Left forelimb (tissue), 1 donor: Measurements from ENCODE around the gene DNAH2.

ENCODE experiments used
- DNase-seq: peaks from one replicate; pipeline ENCODE4 v3.0.0-alpha.2; 2018; ENCODE audit warnings: low spot score

The DNAH2 gene

GRCh38 chr17:7721612-7722011 lies 4.1 kb downstream of the DNAH2 start:
- DNase-seq: no peak

GRCh38 chr17:7727886-7728285 lies 10.3 kb downstream of the DNAH2 start:
- DNase-seq: no peak

GRCh38 chr17:7729816-7730215 lies 12.3 kb downstream of the DNAH2 start:
- DNase-seq: no peak

GRCh38 chr17:7732981-7733539 lies 15.5 kb downstream of the DNAH2 start:
- DNase-seq: no peak

GRCh38 chr17:7737601-7738000 lies 20.1 kb downstream of the DNAH2 start:
- DNase-seq: no peak

GRCh38 chr17:7739746-7740145 lies 22.2 kb downstream of the DNAH2 start:
- DNase-seq: no peak

GRCh38 chr17:7740481-7741001 lies 23.0 kb downstream of the DNAH2 start:
- no peak for DNase-seq

- no peak for DNase-seq
These were observed 25.2 kb downstream of the DNAH2 start for GRCh38 chr17:7742729-7743128.

- no peak for DNase-seq
These were observed 26.9 kb downstream of the DNAH2 start for GRCh38 chr17:7744416-7744815.

GRCh38 chr17:7745748-7746470 lies 28.4 kb downstream of the DNAH2 start:
- DNase-seq: no peak

GRCh38 chr17:7747635-7748071 lies 30.1 kb downstream of the DNAH2 start:
- no peak for DNase-seq

GRCh38 chr17:7748076-7748775 lies 30.7 kb downstream of the DNAH2 start:
- no peak for DNase-seq

- no peak for DNase-seq
These were observed 32.8 kb downstream of the DNAH2 start for GRCh38 chr17:7750321-7750821.

GRCh38 chr17:7754656-7755055 lies 37.1 kb downstream of the DNAH2 start:
- DNase-seq: no peak

- no peak for DNase-seq
These were observed 37.7 kb downstream of the DNAH2 start for GRCh38 chr17:7755095-7755890.

- DNase-seq: no peak
These were observed 39.4 kb downstream of the DNAH2 start for GRCh38 chr17:7756968-7757367.

- no peak for DNase-seq
These were observed 46.4 kb downstream of the DNAH2 start for GRCh38 chr17:7763919-7764318.

GRCh38 chr17:7767004-7767403 lies 49.5 kb downstream of the DNAH2 start:
- DNase-seq: no peak

GRCh38 chr17:7767405-7768021 lies 50.0 kb downstream of the DNAH2 start:
- DNase-seq: no peak

- DNase-seq: no peak
These were observed 52.3 kb downstream of the DNAH2 start for GRCh38 chr17:7769854-7770253.

GRCh38 chr17:7774055-7774521 lies 56.5 kb downstream of the DNAH2 start:
- DNase-seq: no peak
